Measurements from ENCODE around the gene TCF7L1.

TCF7L1 gene

GRCh38 chr2:85230679-85231467 is 97.7 kb downstream of the TCF7L1 start:
- DNase-seq, result no peak

- no peak for DNase-seq
Observed at GRCh38 chr2:85231468-85231805, 98.2 kb downstream of the TCF7L1 start.

DNA sequence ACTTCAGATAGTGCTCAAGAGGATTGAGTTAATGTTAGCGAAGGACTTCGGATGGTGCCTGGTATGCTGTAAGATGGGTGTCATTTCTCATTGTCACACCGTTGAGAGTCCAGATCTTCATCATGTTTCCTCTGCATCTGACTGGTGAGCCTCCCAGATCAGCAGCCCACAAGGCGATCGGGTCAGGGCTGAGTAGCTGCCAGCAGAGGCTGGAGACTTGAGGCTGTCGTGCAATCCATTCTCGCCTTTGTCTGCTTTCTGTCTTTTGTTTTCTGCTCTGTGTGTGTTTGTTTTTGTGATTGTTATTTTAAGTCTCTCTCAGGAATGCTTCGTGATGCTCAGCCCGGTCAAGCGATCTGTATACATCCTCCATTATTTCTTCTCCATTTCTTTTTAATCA is 98.8 kb downstream of the TCF7L1 start:
- no peak for DNase-seq

DNA sequence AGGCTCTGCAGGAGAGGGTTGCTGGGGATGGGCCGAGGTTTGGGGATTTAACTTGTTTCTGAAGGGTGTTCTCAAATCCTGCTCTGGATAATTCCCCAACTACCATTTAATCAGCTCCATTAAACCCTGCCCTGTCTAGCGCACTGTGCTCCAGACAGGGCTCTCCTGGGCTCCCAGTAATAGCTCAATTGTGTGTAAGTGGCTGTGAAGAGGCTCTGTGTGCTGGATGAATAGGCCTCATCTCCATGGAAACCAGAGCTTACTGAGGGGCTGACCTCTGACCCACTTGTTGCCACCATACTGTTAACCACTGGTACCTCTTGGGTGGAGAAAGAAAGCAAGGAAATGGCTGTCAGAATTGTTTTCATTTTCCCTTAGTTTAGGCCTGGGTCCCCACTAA is 101.7 kb downstream of the TCF7L1 start:
- no peak for DNase-seq

DNA sequence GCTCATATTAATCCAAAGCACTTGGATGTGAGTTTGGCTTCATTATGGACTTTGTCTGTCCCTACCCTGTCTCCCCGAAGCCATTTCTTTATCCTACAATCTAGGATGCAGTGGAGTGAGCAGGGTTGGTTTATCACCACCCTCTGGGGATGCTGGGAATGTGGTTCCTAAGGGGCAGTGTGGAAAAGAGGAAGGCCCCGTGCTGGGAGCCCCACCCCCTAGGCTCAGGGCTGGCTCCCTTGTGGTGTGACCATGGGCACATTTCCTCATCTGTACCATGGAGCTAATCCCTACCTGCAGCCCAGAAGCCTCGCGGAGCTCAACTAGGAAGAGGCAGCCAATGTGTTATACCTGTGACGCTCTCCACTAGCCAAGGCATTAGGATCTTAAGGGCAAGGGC is 102.1 kb downstream of the TCF7L1 start:
- DNase-seq, result no peak

DNA sequence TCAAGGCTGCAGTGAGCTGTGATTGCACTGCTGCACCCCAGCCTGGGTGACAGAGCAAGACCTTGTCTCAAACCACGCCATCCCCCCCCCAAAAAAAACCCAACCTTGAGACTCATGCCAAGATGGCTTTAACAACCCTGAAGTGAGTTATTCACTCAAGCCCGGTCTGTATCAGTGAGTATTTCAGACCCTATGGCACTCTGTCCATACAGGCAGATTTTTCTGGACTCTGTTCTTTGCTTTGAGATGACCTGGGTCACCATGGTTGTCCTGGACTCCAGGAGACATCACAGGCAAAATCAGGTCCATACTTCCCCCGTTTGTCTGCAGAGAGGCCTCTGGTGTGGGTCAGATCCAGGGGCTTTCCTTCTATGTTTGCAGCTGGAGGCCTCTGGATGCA is 102.9 kb downstream of the TCF7L1 start:
- DNase-seq, result no peak

GRCh38 chr2:85237849-85238565 is 104.8 kb downstream of the TCF7L1 start:
- no peak for DNase-seq

DNA sequence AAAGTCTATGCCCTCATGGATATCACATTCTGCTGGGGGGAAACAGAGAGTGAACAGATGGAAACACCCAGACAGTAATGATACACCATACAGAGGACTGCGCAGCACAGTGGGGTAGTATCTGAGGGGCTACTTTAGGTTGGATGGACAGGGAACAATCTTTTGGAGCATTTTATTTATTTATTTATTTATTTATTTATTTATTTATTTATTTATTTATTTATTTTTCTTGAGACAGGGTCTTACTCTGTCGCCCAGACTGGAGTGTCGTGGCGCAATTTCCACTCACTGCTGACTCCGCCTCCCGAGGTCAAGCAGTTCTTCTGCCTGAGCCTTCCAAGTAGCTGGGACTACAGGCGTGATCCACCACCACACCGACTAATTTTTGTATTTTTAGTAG is 105.4 kb downstream of the TCF7L1 start:
- DNase-seq, result no peak

DNA sequence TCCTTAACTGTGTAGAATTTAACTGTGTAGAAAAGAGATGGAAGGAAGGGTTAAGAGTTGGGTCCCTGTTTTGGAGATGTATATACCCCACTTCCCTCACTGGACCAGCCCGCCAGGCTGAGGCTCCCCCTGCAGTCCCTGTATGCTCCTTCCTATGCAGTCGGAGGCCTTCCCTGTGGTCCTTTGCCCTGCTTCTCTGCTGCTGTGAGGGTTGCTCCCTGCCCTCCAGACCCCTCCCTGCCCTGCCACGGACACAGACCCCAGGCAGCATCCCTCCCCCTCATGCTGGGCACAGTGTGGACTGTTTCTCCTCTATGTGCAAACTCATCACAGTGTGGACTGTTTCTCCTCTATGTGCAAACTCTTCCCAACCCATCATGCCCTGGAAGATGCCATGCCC is 105.9 kb downstream of the TCF7L1 start:
- no peak for DNase-seq

GRCh38 chr2:85240055-85240454 is 106.9 kb downstream of the TCF7L1 start:
- no peak for DNase-seq

GRCh38 chr2:85242321-85242720 is 109.1 kb downstream of the TCF7L1 start:
- DNase-seq, result no peak

DNA sequence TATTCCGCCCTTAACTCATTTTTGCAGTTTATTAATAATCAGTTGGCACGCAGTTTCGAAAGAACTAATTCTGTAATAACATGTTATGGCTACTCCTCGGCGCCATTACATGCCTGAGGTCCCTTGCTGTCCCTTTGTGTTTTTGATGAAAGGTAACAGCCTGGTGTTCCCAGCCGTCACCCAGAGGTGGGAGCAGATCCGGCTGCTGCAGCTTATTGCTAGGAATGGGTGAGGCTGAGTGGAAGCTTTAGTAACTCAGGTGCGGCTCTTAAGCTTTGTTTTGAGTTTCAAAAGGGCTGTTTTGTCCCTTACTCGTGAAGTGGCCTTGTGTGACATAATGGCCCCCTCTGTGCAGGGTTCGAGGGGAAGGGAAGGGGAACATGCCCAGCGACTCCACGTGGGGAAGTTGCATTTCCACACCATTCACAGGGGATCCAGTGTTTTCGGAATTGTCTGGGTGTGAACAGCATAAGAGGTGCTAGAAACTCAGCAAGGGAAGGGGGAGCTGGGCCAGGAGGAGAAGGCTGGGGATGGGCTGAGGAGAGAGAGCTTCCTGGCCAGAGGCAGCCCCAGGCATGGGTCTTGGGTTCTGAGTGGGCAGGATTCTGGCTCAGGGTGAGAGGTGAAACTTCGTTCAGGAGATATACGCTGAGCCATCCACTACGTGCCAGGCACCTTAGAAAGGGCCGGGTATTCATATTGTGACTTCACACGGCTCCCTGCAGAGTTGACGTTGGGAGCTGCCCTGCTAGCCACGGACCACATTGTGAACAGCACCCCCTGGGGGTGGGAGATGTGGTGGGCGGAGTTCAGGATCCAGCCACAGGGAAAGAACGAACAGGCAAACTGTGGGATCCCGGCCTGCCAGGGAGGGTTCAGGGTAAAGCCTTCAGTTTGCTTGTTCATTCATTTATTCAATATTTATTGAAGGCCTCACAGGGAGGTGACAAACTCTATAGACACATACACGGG is 110.2 kb downstream of the TCF7L1 start:
- DNase-seq, result no peak

- no peak for DNase-seq
Observed at GRCh38 chr2:85244828-85245227, 111.6 kb downstream of the TCF7L1 start.

DNA sequence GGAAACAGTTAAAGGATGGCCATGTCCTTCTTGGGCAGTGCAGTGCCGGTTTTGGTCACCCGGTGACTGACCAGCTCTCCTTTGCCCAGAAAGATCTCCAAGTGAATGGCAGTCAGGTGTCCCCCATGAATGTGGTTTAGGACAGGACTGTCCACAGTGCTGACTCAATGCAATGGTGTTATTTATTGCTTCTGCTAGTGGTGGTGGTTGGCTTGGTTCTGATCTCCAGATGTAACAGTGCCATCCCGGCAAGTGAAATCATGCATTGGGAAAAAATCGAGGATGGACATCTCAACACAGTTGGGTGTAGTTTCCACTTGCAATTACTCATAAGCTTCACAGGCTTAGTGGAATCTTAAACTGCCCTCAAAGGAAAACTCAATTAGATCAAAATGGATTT is 112.7 kb downstream of the TCF7L1 start:
- DNase-seq, result peak; percentile 43

GRCh38 chr2:85246348-85246747 is 113.2 kb downstream of the TCF7L1 start:
- peak; percentile 55 for DNase-seq

DNA sequence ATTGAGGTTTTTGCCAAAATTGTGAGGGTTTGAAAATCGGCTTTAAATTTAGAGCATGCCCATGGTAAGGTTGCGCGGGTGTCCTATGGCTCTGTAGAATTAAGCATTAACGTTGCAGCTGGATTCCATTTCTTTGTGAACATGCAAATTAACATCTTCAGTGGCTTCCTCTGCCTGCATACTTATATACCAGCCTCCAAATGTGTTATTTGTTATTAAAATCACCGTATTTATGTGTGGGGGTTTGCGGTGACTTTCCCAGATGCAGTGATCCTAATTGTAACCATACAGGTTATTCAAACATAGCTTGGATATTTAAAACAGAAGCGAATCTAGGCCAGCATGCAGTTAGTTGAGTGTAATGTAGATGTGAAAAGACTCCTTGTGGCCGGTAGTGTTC is 114.4 kb downstream of the TCF7L1 start:
- DNase-seq, result peak; percentile 55

GRCh38 chr2:85248773-85249509 is 115.7 kb downstream of the TCF7L1 start:
- DNase-seq, result peak; percentile 98

- no peak for DNase-seq
Observed at GRCh38 chr2:85250045-85250444, 116.9 kb downstream of the TCF7L1 start.

GRCh38 chr2:85251070-85251616 is 118.0 kb downstream of the TCF7L1 start:
- DNase-seq, result no peak

GRCh38 chr2:85253890-85254289 is 120.7 kb downstream of the TCF7L1 start:
- no peak for DNase-seq

DNA sequence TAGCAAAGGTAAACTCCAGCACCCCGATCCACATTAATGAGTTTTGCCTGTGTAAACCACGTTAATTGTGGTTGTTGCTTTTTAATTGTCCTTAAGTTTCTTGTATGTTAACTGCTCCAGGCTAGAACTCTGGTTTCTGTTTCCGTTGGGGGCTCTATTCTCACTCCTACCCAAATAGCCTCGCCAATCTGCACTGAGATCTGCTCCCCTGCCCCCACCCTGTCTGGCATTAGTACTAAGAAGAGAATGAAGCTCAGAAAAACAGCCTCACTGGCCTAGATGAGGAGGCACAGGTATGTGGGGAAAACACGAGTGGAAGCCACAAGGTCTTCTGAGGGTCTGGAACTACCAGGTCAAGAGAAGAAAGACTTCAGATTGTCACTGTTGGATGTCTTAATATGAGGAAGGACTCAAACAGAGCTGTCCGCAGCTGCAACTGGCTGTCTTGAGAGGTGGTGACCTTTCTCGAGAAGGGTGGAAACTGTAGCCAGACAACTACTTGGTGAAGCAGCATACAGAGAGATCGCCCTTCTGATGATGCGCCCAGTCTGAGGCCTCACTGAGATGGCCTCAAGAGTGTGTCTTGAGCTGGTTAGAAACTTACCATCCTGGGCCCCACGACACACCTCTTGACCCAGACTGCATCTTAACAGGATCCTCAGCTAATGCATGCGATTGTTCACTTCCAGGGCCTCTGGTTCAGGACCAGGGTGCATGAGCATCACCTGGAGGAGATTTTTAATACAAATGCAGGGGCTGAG is 121.5 kb downstream of the TCF7L1 start:
- no peak for DNase-seq
